Nephron progenitor cell (in vitro differentiated cells): Measurements from ENCODE around the gene ATP11C.

Source experiments
- DNase-seq: peaks from one replicate; pipeline ENCODE4 v3.0.0; 2021
- H3K27ac Mint-ChIP-seq: 2 replicates; pipeline ENCODE4 v1.8.0; 2021; ENCODE audit warnings: mild to moderate bottlenecking, moderate library complexity, mixed read lengths
- H3K27me3 Mint-ChIP-seq: 2 replicates; pipeline ENCODE4 v1.8.0; 2021; ENCODE audit warnings: mild to moderate bottlenecking, low read depth, mixed read lengths; ENCODE audit not compliant: poor library complexity
- H3K36me3 Mint-ChIP-seq: 2 replicates; pipeline ENCODE4 v1.8.0; 2021; ENCODE audit warnings: low read depth, mixed read lengths
- H3K4me1 Mint-ChIP-seq: 2 replicates; pipeline ENCODE4 v1.8.0; 2021; ENCODE audit warnings: mixed read lengths
- H3K4me3 Mint-ChIP-seq: 2 replicates; pipeline ENCODE4 v1.8.0; 2021; ENCODE audit warnings: mild to moderate bottlenecking, moderate library complexity, mixed read lengths
- H3K9me3 Mint-ChIP-seq: 2 replicates; pipeline ENCODE4 v1.8.0; 2021; ENCODE audit warnings: mild to moderate bottlenecking, moderate library complexity, mixed read lengths
- CTCF ChIP-seq: fragments of 200-600 bp; sonication (generic); IDR thresholded peaks from 2 replicates; pipeline ENCODE4 v1.5.0; 2021; ENCODE audit warnings: antibody characterized with exemption

Gene ATP11C

GRCh38 chrX:139903210-139903609 is 29.6 kb downstream of the ATP11C start:
- no peaks in the 10 kb centered on the region for H3K27me3 Mint-ChIP-seq
- no peak overlapping the region for H3K27ac Mint-ChIP-seq
- peaks cover 13% of the 10 kb centered on the region for H3K4me1 Mint-ChIP-seq
- H3K36me3 Mint-ChIP-seq, result peaks cover 5% of the 10 kb centered on the region
- DNase-seq, result no peak
- no peak for TF ChIP-seq CTCF
- peaks cover 23% of the 10 kb centered on the region for H3K9me3 Mint-ChIP-seq
- H3K4me3 Mint-ChIP-seq, result no peak overlapping the region

GRCh38 chrX:139902559-139902958 is 30.3 kb downstream of the ATP11C start:
- Mint-ChIP-seq H3K36me3 (peaks cover 5% of the 10 kb centered on the region), H3K4me1 (peaks cover 13% of the 10 kb centered on the region), H3K27ac (no peak overlapping the region), H3K9me3 (peaks cover 30% of the 10 kb centered on the region), H3K4me3 (no peak overlapping the region), H3K27me3 (no peaks in the 10 kb centered on the region)
- no peak for TF ChIP-seq CTCF
- DNase-seq, result no peak

- no peak overlapping the region for H3K4me3 Mint-ChIP-seq
- no peak for TF ChIP-seq CTCF
- H3K27ac Mint-ChIP-seq, result no peak overlapping the region
- peaks cover 5% of the 10 kb centered on the region for H3K4me1 Mint-ChIP-seq
- no peak for DNase-seq
- no peaks in the 10 kb centered on the region for H3K27me3 Mint-ChIP-seq
- peaks cover 5% of the 10 kb centered on the region for H3K36me3 Mint-ChIP-seq
- H3K9me3 Mint-ChIP-seq, result peaks cover 34% of the 10 kb centered on the region
Measured at GRCh38 chrX:139898334-139898733, 34.5 kb downstream of the ATP11C start.

- no peak for TF ChIP-seq CTCF
- Mint-ChIP-seq H3K36me3 (peaks cover 23% of the 10 kb centered on the region), H3K27ac (no peak overlapping the region), H3K4me1 (no peaks in the 10 kb centered on the region), H3K27me3 (no peaks in the 10 kb centered on the region), H3K9me3 (peaks cover 33% of the 10 kb centered on the region), H3K4me3 (no peak overlapping the region)
- DNase-seq, result no peak
Measured at GRCh38 chrX:139892512-139892911, 40.3 kb downstream of the ATP11C start.

GRCh38 chrX:139890991-139891700 is 41.7 kb downstream of the ATP11C start:
- no peak for DNase-seq

More at GRCh38 chrX:139890991-139891700, 41.7 kb downstream of the ATP11C start:
- TF ChIP-seq CTCF, result no peak
- no peak overlapping the region for H3K4me3 Mint-ChIP-seq
- peaks cover 30% of the 10 kb centered on the region for H3K9me3 Mint-ChIP-seq
- H3K27me3 Mint-ChIP-seq, result no peaks in the 10 kb centered on the region
- H3K4me1 Mint-ChIP-seq, result no peaks in the 10 kb centered on the region
- peaks cover 23% of the 10 kb centered on the region for H3K36me3 Mint-ChIP-seq
- H3K27ac Mint-ChIP-seq, result no peak overlapping the region
